GM19025 (cell line): ENCODE results near the gene POTEB2.
"Not testable (repeated sequence)": the region's sequence is repeated elsewhere in the genome, so short reads cannot be mapped to it uniquely, and the experiment has no call there.

Experiments
- ATAC-seq: cut with Tn5 transposase; IDR thresholded peaks from one replicate; pipeline ENCODE4 v1.9.1; 2021; ENCODE audit warnings: mild to moderate bottlenecking, low read depth, moderate library complexity; ENCODE audit not compliant: unreplicated experiment

POTEB2 gene

DNA sequence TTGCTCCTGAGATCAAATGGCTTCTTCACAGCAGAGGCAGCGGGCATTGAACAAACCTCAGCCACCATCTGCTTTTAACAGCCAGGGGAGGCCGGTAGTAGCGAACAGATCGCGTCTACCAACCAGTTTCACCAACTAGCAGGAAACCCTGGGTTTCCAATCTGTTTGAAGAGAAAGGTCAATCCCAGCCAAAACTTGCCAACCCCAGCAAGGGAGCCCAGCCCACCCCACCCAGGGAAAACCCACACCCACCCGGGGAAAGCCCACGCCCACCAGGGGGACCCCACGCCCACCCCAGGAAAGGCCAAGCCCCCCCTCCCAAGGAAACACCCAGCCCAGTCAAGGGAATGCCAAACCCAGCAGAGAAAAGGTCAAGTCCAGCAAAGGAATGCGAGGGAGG is at the start of gene POTEB2:
Gene POTEB2, minus strand, starts transcription at position 101 of the 400 bp plus-strand sequence. Its CDS starts 33 bp downstream, at position 68.
- ATAC-seq = not testable (repeated sequence)

DNA sequence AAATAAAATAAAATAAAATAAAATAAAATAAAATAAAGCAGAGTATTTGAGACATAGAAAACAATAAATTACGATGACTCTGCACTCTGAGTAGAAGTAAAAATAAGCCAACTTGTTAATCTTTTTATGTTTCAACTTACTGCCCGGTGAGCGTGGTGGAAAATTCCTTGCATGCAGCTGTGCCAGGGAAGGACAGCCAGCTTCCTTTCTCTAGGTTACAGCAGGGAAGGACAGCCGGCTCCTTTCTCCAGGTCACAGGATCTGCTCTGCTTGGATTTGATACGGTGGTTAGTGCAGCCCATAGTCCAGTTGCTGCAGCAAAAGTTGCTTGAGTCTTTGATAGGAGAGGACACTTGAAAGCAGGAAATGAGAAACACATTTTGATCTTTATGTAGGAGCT is 13.8 kb upstream of the POTEB2 start:
- ATAC-seq = not testable (repeated sequence)

DNA sequence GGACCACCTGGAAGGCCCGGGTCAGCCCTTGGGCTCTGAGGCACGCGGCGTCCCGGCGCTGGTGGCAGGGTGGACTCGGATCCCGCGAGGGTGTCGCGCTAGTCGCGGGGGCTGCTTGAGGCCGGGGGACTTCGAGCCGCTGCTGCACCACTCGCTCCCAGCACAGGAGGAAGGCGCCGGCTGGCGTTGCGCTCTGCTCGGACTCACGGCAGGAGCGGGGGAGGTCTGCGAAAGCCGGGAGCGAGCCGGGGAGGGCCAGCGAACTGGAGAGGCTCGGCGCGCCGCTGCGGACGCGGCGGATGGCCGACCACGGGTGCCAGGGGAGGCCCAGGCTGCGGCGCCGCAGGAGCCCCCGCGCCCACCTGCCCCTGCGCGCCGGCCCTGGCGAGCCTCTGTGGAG is 12.3 kb upstream of the POTEB2 start:
- not testable (repeated sequence) for ATAC-seq

DNA sequence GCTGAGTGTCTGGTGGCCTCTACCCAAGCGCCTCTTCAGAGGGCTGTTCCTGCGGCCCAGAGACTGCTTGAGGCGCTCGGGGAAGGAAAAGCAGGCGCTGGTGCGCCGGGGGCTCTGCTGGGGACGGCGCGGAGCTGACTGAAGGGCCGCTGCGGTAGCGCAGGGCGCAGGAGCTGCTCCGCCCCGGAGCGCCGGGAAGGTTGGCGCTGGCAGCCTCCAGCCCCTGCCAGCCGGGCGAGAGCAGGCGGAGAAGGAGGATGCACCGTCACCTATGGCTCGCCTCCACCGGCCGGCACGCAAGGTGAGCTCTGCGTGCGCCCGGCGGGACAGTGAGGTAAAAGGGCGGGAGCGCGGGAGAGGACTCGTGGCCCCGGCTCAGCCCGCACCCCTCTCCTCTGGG is 11.7 kb upstream of the POTEB2 start:
- not testable (repeated sequence) for ATAC-seq
